Muscle of arm (tissue), 12 donors: ENCODE measurements around the gene LRRC23. TPM values are rescaled to one million over a fixed set of nuclear protein-coding genes. Genes with fewer than 3 reads are reported as not detected.

Experiments
- DNase-seq: peaks from one replicate; pipeline ENCODE4 v3.0.0-alpha.2; 2013
- polyA plus RNA-seq, 12 donors: library from polyadenylated mRNA; unstranded; fragments of 120-200 nt; gene quantifications; one replicate each; pipeline ENCODE4 v1.2.1, GENCODE V29; 2013; ENCODE audit not compliant: insufficient read length in 12 of 12

Gene LRRC23
- polyA plus RNA-seq, 12 donors: 9.2 to 13.7 (median 11.4) TPM; not detected in 1

DNA sequence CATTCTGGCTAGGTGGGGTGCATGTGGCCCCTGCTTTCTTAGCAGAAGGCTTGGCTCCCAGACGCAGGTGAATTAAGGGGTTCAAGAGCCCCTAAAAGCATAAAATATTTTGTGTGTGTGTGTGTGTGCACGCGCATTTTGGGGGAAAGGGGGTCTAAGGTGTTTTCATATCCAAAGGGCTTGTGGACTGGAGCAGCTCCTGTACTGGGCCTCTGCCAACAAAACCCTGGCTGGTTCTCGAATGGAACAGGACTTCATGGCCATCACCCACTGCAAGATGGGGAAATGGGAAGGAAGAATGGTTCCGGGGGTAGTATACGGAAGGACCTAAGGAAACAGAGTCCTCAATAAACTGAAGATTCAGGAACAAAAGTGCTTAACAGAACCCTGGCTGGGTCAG lies 19.2 kb downstream of the LRRC23 start:
- no peak for DNase-seq

DNA sequence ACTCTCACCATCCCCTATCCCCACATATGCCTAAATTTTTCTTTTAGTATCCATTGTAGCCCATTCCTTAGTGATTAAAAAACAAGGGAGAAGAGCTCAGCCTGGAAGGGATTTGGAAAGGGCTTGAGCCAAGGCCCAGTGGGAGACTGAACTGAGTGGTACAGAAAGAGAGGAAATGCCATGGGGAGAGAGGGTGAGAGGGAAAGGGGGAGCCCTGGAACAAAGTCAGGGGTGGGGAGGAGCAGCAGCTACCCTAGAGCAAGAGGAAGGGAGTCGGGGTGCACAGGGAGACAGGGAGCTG lies 20.6 kb downstream of the LRRC23 start:
- no peak for DNase-seq

DNA sequence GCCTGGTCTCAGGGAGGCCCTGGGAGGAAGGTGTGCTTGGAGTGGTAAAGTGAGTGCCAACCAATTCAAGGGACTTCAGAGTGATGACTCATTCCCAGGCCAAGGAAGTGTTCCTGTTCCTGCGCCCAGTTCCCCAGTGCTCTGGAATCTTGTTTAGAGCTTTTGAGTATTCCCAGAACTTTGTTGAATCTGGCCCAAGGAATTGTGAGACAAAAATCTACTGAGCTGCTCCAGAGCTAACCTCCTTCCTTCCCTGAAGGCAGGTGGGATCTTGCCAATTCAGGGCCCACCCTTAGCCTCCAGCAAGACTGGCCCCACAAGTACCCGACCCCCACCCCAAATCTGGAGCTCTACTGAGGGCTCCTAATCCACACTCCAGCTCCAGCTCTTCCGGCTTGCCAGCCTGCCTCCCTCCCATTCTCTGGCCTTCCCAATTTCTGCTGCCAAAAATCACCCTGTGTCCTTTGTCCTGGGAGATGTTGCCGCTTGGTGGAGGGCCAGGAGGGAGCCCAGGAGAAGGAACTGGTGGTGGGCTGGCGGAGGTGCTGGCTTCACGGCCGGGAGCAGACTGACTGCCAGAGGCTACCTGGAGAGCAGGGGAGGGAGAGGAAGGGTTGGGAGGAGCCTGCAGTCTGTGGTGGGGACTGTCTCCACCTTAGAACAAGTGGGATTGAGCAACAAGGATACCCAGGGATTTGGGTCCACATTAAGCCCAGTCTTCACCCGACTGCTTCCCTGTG lies 21.1 kb downstream of the LRRC23 start:
- peak; percentile 82 for DNase-seq

DNA sequence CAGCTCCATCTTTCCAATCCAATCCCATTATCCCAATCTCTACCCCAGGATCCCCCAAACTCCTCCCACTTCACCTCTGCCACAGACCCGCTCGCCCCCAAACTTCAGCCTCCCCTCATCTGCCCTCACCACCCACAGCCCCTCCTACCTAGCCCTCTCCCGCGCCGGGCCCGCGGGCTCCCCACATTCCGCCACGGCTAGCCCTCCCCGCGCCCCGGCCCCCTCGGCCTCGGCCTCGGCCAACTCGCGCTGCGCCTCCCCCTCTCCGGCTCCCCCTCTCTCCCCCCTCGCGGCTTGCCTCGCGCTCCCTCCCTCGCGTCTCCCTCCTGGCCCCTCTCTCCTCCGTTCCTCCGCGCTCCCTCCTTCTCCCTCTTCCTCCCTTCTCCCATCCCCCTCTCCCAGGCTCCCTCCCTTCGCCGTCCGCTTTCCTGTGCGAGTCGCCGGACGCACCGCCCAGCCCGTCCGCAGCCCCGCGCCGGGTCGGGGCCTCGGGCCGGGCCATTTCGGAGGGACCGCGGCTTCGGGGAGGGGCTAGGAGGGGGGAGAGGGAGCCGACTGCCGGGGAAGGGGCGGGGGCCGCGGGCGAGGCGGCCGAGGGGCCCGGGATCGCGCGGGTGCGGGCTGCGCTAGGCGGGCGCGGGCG lies 22.9 kb downstream of the LRRC23 start, which contains the start of gene ATN1:
Gene ATN1, plus strand, starts transcription at position 581 of the 643 bp plus-strand sequence. CDS start 6,043 bp downstream, outside the sequence.
- DNase-seq: peak; percentile 92

DNA sequence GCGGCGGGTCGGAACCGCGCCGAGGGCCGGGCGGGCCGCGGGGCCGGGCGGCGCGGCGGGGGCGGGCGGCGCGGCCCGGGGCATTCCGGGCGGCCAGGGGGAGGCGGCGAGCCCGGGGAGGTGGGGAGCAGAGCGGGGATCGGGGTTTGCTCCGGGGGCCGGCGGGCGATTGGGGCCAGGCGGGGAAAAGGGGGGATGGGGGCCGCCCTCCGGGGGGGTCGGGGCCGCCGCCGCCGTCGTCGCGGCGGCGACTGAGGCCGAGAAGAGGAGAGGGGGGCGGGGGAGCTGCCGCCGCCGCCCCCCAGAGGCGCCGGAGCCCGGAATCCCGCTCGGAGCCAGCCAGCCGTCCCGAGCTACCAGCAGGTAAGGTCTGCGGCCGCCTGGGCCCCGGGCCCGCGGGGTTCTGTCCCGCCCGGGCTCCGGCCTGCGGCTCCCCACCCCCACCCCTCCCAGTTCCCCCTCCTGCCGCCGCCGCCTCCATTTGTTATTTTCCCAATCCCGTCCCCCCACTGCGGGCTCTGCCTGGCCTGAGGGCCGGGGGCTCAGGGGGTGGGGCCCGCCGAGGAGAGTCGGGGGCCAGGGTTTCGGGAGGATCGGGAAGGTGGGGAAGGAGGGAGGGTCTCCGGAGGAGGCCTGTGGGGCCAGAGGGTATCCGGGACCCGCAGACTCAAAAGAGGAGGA lies 23.5 kb downstream of the LRRC23 start:
- DNase-seq: no peak

DNA sequence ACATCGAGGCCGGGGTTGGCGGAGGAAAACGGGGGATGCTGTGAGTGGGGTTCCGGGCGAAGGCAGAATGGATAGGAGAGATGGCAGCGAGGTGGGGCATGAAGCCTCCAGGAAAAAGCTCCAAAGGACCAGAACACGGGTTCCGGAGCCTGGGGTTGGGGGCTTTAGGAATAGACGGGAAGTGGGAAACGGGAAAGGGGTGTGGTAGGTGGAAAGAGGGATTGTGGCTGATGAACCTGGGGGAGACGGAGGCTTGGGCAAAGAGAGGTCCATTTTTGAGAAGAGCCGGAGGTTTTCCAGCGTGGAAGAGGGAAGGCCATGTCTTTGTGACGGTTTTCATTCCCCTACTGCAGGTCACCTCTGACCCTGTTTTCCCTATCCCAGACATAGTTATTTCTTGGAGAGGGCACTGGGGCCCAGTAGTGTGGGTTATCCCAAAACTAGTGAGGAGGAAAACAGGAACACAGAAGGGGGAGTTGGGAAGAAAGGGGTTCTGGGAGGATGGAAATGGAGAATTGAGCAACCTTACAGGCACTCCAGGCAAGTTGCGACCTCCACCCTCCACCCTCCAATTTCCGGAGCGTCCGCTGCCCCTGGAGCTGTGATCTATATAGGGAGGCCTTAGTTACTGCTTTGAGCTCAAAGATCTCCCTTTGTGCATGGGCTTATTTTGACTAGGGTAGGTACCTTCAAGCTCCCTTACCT lies 24.2 kb downstream of the LRRC23 start:
- no peak for DNase-seq

DNA sequence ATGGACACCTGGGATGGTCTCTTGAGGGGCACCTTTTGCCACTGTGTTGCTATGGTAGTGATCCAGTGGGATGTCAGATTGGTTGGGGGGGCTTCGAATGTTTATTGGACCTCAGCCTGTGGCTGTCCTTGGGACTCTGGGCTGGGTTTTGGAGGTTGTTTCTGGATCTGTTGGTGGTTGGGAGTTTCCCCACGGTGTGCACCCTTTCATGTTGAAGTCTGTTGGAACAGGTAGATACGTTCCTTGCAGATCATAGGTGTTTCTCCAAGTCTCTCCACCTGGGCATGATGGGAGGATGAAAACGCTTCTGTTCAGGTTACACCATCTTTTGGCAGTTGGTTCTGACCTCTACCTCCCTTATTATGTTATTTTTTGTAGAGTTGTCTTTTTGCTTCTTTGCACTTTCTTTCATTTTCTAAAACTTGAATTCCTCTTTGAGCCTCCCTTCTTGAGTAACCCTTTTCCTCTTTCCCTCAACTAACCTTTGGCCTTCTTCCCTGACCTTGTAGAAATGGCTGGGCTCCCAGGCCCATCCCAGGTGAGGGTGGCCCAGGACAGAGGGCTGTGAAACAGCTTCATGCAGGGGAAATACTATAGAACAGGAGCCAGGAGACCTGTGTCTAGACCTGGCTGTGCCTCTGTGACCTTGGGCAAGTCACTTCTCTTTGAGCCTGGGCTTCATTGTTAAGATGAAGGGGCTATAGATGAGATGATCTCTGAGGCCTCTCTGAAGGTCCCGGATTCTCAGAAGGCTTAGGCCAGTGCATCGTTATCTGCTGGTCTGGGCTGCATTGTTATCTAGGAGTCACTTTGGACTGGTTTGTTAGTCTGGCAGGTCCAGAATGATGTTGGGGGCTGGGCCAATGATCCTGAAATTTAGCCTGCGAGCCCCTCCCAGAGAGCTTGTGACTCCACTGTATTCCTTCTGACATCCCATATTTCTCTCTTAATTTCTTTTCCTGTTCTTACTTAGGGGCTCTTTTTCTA lies 25.1 kb downstream of the LRRC23 start:
- DNase-seq: no peak

DNA sequence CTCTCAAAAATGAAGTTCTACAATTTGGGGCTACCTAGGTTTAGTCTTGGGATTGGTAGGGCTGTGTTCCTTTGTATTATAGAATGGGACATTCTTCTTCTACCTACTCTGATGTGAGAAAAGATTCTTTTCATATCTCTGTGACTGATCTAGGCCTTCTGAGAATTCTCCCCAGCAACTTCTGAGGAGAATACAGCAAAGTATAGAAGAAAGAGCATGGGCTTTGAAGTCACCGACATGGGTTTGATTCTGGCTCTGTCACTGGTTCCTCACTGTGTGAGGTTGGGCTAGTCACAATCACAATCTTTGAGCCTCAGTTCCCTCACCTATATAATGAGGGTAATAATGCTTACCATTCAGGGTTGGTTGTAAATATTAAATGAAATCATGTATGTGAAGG lies 28.1 kb downstream of the LRRC23 start:
- no peak for DNase-seq

DNA sequence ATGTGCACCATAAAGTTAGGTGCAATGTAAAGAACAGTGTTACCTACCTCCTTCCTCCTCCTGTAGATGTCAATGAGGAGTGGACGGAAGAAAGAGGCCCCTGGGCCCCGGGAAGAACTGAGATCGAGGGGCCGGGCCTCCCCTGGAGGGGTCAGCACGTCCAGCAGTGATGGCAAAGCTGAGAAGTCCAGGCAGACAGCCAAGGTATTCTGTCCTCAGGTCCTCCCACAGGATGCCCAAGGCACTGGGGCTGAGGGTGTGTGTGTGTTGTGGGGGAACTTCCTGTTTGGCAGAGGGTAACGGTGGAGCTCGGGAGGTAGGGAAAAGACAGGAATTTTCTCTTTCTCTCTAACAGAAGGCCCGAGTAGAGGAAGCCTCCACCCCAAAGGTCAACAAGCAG lies 29.5 kb downstream of the LRRC23 start:
- no peak for DNase-seq

DNA sequence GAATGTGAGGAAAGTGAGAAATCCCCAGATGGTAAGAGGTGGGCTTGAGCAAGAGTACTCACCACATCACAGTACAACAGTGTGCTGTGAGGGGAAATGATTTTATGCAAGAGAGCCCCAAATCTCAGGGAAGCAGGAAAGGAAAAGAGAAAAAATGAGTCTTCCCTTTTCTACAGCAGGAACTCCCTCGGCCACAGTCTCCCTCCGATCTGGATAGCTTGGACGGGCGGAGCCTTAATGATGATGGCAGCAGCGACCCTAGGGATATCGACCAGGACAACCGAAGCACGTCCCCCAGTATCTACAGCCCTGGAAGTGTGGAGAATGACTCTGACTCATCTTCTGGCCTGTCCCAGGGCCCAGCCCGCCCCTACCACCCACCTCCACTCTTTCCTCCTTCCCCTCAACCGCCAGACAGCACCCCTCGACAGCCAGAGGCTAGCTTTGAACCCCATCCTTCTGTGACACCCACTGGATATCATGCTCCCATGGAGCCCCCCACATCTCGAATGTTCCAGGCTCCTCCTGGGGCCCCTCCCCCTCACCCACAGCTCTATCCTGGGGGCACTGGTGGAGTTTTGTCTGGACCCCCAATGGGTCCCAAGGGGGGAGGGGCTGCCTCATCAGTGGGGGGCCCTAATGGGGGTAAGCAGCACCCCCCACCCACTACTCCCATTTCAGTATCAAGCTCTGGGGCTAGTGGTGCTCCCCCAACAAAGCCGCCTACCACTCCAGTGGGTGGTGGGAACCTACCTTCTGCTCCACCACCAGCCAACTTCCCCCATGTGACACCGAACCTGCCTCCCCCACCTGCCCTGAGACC lies 31.0 kb downstream of the LRRC23 start:
- no peak for DNase-seq

DNA sequence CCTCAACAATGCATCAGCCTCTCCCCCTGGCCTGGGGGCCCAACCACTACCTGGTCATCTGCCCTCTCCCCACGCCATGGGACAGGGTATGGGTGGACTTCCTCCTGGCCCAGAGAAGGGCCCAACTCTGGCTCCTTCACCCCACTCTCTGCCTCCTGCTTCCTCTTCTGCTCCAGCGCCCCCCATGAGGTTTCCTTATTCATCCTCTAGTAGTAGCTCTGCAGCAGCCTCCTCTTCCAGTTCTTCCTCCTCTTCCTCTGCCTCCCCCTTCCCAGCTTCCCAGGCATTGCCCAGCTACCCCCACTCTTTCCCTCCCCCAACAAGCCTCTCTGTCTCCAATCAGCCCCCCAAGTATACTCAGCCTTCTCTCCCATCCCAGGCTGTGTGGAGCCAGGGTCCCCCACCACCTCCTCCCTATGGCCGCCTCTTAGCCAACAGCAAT lies 31.6 kb downstream of the LRRC23 start:
- no peak for DNase-seq

DNA sequence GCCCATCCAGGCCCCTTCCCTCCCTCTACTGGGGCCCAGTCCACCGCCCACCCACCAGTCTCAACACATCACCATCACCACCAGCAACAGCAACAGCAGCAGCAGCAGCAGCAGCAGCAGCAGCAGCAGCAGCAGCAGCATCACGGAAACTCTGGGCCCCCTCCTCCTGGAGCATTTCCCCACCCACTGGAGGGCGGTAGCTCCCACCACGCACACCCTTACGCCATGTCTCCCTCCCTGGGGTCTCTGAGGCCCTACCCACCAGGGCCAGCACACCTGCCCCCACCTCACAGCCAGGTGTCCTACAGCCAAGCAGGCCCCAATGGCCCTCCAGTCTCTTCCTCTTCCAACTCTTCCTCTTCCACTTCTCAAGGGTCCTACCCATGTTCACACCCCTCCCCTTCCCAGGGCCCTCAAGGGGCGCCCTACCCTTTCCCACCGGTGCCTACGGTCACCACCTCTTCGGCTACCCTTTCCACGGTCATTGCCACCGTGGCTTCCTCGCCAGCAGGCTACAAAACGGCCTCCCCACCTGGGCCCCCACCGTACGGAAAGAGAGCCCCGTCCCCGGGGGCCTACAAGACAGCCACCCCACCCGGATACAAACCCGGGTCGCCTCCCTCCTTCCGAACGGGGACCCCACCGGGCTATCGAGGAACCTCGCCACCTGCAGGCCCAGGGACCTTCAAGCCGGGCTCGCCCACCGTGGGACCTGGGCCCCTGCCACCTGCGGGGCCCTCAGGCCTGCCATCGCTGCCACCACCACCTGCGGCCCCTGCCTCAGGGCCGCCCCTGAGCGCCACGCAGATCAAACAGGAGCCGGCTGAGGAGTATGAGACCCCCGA lies 32.2 kb downstream of the LRRC23 start:
- DNase-seq: no peak

DNA sequence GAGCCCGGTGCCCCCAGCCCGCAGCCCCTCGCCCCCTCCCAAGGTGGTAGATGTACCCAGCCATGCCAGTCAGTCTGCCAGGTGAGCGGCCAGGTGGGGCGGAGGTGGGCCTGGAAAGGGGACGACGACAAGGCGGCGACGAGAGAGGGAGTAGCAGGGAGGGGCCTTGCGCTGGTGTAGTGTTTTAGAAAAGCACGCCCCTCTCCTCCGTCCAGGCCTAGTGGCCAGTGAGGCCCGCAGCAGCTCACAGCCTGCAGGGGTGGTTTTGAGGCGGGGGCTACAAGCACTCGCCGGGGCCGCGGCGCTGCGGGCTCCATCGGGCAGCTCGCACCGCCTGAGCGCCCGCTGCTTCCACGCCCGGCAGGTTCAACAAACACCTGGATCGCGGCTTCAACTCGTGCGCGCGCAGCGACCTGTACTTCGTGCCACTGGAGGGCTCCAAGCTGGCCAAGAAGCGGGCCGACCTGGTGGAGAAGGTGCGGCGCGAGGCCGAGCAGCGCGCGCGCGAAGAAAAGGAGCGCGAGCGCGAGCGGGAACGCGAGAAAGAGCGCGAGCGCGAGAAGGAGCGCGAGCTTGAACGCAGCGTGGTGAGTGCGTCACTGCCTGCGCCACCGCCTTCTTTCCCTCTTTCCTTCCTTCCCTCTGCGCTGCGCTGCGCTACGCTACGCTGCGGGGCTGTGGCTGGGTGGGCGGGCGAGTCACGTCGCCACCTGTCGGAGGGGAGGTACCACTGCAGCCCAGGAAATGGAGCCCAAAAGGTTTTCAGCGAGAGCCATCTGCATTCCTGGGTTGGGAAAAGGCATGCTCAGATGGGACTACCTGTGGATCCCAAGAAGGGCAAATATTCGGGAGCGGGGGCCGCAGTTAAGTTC lies 33.1 kb downstream of the LRRC23 start:
- DNase-seq: peak; percentile 96

DNA sequence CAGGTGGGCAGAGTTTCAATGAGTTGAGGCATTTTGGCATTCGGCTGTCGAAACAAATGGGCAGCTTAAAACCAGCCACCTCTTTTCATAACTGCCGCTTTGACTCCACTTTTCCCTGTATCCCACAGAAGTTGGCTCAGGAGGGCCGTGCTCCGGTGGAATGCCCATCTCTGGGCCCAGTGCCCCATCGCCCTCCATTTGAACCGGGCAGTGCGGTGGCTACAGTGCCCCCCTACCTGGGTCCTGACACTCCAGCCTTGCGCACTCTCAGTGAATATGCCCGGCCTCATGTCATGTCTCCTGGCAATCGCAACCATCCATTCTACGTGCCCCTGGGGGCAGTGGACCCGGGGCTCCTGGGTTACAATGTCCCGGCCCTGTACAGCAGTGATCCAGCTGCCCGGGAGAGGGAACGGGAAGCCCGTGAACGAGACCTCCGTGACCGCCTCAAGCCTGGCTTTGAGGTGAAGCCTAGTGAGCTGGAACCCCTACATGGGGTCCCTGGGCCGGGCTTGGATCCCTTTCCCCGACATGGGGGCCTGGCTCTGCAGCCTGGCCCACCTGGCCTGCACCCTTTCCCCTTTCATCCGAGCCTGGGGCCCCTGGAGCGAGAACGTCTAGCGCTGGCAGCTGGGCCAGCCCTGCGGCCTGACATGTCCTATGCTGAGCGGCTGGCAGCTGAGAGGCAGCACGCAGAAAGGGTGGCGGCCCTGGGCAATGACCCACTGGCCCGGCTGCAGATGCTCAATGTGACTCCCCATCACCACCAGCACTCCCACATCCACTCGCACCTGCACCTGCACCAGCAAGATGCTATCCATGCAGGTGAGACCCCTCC lies 34.0 kb downstream of the LRRC23 start:
- DNase-seq: no peak

DNA sequence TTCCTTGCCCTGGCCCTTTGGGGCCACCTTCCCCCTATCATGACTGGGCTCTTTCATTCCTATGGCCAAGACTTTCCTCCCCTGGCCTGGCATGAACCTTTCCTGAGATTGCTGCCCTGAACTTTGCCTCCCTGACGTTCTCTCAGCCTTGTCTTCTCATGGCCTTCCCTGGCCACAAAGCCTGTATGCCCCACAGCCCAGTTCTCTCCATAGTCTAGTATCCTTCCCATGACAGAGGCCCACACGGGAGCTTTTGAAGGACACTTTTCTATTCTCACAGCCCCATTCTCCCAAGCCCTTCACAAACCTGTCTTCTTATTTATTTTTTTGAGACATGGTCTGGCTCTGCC lies 34.5 kb downstream of the LRRC23 start:
- no peak for DNase-seq

DNA sequence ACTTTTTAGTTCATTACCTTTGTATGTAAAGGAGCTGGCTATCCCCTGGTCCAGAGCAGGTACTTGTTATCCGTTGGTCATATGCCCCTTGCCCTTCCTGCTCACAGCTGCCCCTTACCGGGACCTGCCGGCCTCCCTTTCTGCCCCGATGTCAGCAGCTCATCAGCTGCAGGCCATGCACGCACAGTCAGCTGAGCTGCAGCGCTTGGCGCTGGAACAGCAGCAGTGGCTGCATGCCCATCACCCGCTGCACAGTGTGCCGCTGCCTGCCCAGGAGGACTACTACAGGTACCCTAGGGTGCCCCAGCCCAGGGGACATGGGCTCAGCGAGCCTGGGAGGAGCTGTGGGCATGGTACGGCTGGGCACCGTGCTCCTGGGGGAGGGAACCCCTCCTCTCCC lies 36.6 kb downstream of the LRRC23 start:
- DNase-seq: no peak

DNA sequence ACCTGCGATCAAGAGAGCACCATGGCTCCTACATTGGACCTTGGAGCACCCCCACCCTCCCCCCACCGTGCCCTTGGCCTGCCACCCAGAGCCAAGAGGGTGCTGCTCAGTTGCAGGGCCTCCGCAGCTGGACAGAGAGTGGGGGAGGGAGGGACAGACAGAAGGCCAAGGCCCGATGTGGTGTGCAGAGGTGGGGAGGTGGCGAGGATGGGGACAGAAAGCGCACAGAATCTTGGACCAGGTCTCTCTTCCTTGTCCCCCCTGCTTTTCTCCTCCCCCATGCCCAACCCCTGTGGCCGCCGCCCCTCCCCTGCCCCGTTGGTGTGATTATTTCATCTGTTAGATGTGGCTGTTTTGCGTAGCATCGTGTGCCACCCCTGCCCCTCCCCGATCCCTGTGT lies 37.2 kb downstream of the LRRC23 start:
- no peak for DNase-seq

DNA sequence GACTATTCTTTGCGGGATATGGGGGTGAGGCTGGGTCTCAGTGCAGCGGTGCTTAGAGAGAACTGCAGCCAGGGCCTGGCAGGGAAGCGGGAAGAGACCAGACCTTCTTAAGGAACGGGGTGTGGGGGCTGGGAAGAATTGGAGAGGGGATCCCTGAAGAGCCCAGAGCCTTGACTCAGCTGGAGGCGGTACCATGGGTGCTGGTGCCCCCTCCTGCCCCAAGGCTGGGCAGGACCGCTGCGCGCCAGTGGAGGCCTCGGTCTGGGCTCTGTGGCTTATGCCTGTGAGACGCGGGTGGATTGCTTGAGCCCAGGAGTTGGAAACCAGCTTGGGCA lies 37.7 kb downstream of the LRRC23 start:
- no peak for DNase-seq
